Transverse colon (tissue), 4 donors: Measurements from ENCODE around the gene ADAM12.

Experiments used
- EP300 ChIP-seq: sonication (generic); formaldehyde crosslinking; IDR thresholded peaks from one replicate; pipeline ENCODE4 v1.6.1; 2017; ENCODE audit warnings: antibody characterized with exemption, low read depth
- POLR2A ChIP-seq: fragments of 450-650 bp; IDR thresholded peaks from one replicate; pipeline ENCODE4 v1.6.1; 2016; ENCODE audit warnings: antibody characterized with exemption, mild to moderate bottlenecking, moderate library complexity
- POLR2AphosphoS5 ChIP-seq, 3 donors: sonication (generic); formaldehyde crosslinking; IDR thresholded peaks; one replicate each; pipeline ENCODE4 v1.6.1; 2016; ENCODE audit warnings: antibody characterized with exemption in 3 of 3
- TF ChIP-seq, protein P1 (sequence below), 5 experiments: fragments of 200-600 bp in 3 of 5; fragments of 450-650 bp in 2 of 5; sonication (generic) in 3 of 5; IDR thresholded peaks; 1 replicate in 2 of 5; 2 replicates in 3 of 5; pipeline ENCODE4 v1.5.1; 2016 to 2017; ENCODE audit warnings: antibody characterized with exemption in 5 of 5, inconsistent platforms in 3 of 5, mild to moderate bottlenecking in 2 of 5, moderate library complexity in 1 of 5

DNA sequence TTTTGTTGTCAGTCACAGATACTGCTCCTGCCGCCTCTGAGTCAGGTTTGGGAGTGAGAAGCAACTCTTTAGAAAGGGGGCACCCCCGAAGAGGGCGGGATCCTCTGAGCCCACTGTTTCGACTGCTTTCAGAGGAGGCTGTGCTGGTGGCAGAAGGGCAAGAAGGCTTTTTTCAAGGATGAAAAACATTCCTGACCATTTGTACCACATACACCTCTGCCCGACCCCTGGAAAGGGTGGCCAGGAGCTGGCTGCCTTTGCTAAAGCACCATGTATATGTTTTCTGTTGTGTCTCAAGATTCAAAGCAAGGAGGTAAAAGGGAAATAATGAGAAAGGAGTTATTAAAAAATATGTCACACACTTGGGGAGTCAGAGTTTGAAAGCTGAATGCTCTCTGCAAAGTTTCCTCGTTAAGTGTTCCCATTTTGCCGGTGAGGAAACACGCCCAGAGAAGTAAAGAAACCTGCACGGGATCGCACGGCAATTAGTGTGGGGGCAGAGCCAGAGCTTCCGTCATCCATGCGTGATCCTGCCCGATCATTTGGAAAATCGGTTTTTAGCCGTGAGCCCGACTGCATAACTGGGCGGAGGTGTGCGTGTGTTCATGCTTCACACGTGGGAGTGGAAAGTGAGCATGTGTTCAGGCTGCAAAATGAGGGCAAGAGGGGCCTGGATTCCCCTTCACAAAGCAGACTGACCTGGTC, 163.2 kb downstream of the ADAM12 start:
- TF ChIP-seq, protein P1, sequence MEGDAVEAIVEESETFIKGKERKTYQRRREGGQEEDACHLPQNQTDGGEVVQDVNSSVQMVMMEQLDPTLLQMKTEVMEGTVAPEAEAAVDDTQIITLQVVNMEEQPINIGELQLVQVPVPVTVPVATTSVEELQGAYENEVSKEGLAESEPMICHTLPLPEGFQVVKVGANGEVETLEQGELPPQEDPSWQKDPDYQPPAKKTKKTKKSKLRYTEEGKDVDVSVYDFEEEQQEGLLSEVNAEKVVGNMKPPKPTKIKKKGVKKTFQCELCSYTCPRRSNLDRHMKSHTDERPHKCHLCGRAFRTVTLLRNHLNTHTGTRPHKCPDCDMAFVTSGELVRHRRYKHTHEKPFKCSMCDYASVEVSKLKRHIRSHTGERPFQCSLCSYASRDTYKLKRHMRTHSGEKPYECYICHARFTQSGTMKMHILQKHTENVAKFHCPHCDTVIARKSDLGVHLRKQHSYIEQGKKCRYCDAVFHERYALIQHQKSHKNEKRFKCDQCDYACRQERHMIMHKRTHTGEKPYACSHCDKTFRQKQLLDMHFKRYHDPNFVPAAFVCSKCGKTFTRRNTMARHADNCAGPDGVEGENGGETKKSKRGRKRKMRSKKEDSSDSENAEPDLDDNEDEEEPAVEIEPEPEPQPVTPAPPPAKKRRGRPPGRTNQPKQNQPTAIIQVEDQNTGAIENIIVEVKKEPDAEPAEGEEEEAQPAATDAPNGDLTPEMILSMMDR (IDR thresholded peaks at IDR 0.05): no peak
- TF ChIP-seq POLR2AphosphoS5 (IDR thresholded peaks at IDR 0.05) (no peak), POLR2A (no peak), EP300 (no peak)
